GM19452 (cell line): ENCODE data around the gene PAF1.
"Not testable (repeated sequence)": the region's sequence is repeated elsewhere in the genome, so short reads cannot be mapped to it uniquely, and the experiment has no call there.

Experiments
- ATAC-seq: cut with Tn5 transposase; IDR thresholded peaks from one replicate; pipeline ENCODE4 v1.9.1; 2021; ENCODE audit not compliant: unreplicated experiment

PAF1 gene

GRCh38 chr19:39356647-39357046, 34.3 kb downstream of the PAF1 start:
- ATAC-seq, result no peak

- ATAC-seq, result no peak
Measured at GRCh38 chr19:39356073-39356472, 34.8 kb downstream of the PAF1 start.

- ATAC-seq, result no peak
Measured at GRCh38 chr19:39355253-39355652, 35.7 kb downstream of the PAF1 start.

- no peak for ATAC-seq
Measured at GRCh38 chr19:39352381-39353255, 38.3 kb downstream of the PAF1 start.

GRCh38 chr19:39351537-39352064, 39.3 kb downstream of the PAF1 start:
- no peak for ATAC-seq

GRCh38 chr19:39350156-39350555, 40.8 kb downstream of the PAF1 start:
- no peak for ATAC-seq

- ATAC-seq, result no peak
Measured at GRCh38 chr19:39349326-39349725, 41.6 kb downstream of the PAF1 start.

- ATAC-seq, result no peak
Measured at GRCh38 chr19:39347332-39348164, 43.4 kb downstream of the PAF1 start.

GRCh38 chr19:39345956-39346355, 45.0 kb downstream of the PAF1 start:
- no peak for ATAC-seq

- ATAC-seq, result no peak
Measured at GRCh38 chr19:39342647-39343305, 48.1 kb downstream of the PAF1 start.

- peak; percentile 87 for ATAC-seq
Measured at GRCh38 chr19:39341719-39342604, 48.9 kb downstream of the PAF1 start, which contains the start of gene SAMD4B. Gene SAMD4B, plus strand, starts transcription at chr19:39342421. Its CDS starts 14,473 bp downstream, at chr19:39356894.

GRCh38 chr19:39341129-39341718, 49.7 kb downstream of the PAF1 start:
- no peak for ATAC-seq

GRCh38 chr19:39340156-39340555, 50.8 kb downstream of the PAF1 start:
- ATAC-seq, result not testable (repeated sequence)

- no peak for ATAC-seq
Measured at GRCh38 chr19:39339674-39340073, 51.2 kb downstream of the PAF1 start.

GRCh38 chr19:39336483-39336882, 54.4 kb downstream of the PAF1 start:
- ATAC-seq, result no peak
